Measurements from ENCODE around the gene LEMD1. TPM values are rescaled to one million over a fixed set of nuclear protein-coding genes. Genes with fewer than 3 reads are reported as not detected.
A peak's percentile ranks its signal among the peaks of the same experiment; 100 is the strongest.
"Not testable (repeated sequence)": the region's sequence is repeated elsewhere in the genome, so short reads cannot be mapped to it uniquely, and the experiment has no call there.

Gene LEMD1
- total RNA-seq, 1 experiment from 2014 or later = 7.1 TPM

DNA sequence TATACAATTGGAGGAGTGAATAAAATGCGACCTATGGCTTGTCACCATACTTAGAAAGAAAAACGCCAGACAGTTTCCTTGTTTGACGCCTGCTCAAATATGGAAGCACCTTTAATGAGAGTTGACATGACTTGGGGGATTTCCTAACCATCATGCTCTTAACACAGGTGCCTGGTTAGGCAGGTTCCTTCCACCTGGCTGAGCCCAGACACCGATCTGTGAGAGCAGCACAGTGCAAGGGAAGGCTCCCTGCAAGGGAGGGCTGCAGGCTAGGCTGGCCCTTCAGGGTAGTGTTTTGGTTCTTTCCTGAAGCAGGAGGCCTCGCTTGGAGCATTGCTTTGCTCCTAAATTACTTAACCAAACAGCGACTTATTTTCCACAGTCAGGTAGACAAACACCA is 40.6 kb downstream of the LEMD1 start:
- no peak for DNase-seq (ENCODE audit: low spot score)

DNA sequence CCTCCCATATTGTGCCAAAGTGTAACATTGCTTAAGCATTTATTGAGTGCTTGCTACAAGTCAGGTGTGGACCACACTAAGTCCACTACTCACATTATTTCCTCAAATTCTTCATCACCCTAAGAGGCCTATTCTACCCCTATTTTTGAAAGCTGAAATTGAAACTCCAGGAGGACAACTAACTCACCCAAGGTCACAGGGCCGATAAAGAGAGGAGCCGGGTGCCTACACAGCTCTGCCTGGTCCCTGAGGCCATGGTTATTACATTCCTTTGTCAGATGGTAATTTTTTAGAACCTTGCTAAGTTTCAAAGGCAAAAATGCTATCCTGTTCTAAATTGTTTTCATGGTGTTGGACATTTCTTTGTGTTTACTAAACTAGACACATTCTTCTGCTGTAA is 41.0 kb downstream of the LEMD1 start:
- no peak for DNase-seq (ENCODE audit: low spot score)

DNA sequence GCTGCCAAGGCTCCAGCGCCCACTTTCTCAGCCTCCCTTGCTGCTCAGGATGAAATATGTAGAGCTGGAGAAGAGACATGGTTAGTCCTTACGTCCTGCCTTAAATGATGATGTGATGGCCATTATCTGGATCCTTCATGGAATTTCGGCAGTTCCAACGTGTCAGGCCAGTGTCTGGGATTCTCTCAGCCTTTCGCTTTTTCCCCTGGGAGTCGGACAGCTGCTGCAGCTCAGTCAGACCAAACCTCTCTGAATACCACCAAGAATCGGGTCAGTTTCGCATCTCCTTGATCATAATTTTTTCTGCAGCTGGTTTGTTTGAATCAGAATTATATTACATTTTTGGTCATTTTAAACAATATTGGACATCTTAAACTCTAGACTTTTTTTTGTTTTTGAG is 42.8 kb downstream of the LEMD1 start:
- DNase-seq (ENCODE audit: low spot score) = no peak

DNA sequence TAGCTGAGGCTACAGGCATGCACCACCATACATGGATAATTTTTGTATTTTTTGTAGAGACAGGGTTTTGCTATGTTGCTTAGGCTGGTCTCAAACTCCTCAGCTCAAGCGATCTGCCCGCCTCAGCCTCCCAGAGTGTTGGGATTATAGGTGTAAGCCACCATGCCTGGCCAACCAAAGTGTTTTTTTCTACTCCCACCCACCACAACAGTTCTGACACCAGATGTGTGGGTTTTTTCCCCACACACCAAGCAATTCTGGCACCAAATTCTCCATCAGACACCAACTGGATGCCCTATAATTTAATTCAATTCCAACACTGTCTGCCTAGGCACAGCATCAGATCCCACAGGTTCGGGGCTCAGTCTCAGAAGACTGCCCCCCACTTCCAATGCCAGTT is 44.5 kb downstream of the LEMD1 start:
- DNase-seq (ENCODE audit: low spot score) = no peak

DNA sequence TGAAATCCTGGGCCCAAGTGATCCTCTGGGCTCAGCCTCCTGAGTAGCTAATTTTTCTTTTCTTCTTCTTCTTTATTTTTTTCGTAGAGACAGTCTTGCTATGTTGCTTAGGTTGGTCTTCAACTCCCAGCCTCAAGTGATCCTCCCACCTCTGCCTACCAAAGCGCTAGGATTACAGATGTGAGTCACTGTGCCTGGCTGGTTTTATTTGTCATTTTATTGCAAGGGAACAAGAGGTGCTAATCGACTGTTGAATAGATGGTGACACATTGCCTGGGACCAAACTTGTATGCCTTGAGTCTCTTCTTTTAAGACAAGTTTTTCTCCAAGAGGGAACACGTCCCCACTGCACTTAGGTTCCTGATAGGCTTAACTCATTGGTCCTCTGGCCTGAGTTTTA is 45.1 kb downstream of the LEMD1 start:
- DNase-seq (ENCODE audit: low spot score) = no peak

DNA sequence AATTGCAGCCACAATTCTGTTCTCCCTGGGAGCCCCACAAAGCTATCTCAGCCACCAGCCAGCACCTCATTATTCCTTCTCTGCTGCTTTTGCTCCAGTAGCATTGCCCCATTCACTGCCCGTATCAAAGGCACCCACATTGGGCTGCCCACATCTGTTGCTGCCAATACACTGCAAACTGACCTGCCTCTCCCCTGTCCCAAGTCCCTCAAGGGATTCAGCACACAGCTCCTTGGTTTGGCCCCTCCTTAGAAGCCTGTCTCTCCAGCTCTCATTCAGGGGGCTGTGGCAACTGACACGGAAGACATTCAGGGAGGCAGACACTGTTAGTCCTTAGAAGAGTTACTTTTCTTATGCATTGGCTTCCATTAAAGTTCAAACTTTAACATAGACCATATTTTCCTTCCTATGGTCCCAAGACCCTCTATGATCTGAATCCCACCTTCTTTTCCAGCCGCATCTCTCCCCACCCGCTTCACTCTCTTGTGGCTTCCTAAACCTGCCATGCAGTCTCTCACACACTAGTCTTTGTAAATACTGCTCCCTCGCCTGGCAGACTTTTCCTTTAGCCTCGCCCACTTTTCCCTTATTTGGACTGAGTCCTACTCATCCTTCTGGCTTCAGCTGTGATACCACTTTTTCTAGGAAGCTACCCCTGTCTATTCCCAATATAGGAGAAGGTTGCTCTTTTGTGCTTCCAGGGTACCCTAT is 45.9 kb downstream of the LEMD1 start:
- peak; percentile 43 for DNase-seq (ENCODE audit: low spot score)

DNA sequence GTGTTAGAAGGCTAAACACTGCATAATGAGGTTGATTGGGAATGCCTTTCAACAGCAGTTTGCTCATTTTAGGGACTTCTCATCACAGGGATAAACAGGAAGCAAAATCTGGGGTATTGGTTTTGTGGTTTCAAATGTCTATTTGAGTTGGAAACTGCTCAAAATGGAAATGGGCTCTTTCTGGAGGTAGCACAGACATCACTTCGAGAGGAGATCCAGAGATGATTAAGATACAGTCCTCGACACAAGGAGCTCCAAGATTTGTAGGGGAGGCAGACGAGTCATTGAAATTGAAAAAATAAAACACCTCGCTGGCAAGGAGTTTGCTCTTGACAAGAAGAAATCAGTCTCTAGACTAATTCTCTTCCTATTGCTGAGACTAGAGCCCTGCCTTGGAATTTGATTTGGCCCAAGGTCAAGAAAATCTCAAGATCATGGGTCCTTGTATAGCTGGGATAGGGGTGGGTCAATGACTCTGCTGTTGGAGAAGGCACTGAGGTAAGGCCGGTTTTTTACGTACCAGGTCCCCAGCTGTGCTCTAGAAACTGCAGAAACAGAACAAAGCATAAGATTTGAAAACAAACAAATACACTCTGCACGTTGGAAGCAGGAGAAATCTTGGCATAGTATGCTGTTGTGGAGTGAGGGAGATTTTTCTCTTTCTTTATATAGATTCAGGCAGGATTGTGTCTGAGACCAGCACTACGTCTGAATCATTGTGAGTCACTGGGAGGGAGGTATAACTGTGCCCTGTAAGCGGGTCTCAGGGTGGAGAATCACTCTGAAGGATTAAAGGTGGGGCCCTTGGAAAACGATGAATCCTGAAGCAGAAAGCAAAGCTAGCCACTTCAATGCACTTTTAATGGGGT is 47.4 kb downstream of the LEMD1 start:
- DNase-seq (ENCODE audit: low spot score) = no peak

DNA sequence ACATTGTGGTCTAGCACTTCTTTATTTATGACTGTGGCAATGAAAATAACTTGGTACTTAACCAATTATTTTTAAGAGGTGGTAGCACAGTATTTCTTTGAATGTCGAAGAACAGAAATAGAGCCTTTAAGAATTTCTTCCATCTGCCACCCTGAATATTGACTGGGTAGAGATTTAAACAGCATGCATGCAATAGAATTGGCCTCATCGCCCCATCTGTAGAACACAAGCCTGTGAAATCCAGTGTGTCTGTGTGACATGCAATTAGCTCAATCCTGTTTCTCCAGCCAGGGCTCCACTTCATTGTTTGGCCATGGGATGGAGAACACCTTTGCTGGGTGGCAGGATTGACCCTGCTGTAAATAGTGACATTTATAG is 48.1 kb downstream of the LEMD1 start:
- no peak for DNase-seq (ENCODE audit: low spot score)

DNA sequence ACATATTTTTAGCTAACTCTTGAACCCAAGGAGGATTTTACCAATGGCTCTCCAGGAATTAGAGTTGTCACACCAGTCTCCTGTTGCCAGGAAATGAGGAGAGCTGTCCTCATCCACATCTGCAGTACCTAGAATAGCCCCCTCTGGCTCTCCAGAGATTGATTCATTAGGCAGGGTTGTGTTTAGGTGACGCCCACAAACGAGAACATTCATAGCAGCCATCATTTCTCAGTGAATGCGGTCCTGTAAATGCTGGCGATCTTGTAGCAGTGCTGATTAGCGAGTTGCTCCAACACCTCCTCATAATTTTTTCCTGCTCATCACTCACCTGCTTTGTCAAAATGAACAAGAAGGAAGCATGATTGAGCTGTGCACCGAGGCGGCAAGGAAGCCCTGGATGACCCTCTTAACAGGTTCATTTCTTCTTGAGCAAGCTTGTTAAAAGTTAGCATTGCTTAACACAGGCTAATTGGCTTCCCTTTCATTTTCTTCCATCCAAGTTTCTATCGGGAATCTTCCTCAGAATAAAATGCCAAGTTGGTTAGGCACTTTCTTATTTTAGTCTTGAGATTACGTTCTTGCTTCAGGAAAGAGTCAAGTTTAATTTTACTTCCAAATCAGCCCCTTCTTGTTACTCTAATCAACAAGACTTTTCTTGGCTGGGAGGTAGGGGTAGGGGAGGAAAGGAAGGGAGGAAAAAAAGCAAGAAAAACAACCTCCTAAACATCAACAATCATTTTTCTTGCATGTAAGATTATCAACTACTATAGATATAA is 48.6 kb downstream of the LEMD1 start:
- DNase-seq (ENCODE audit: low spot score) = no peak

DNA sequence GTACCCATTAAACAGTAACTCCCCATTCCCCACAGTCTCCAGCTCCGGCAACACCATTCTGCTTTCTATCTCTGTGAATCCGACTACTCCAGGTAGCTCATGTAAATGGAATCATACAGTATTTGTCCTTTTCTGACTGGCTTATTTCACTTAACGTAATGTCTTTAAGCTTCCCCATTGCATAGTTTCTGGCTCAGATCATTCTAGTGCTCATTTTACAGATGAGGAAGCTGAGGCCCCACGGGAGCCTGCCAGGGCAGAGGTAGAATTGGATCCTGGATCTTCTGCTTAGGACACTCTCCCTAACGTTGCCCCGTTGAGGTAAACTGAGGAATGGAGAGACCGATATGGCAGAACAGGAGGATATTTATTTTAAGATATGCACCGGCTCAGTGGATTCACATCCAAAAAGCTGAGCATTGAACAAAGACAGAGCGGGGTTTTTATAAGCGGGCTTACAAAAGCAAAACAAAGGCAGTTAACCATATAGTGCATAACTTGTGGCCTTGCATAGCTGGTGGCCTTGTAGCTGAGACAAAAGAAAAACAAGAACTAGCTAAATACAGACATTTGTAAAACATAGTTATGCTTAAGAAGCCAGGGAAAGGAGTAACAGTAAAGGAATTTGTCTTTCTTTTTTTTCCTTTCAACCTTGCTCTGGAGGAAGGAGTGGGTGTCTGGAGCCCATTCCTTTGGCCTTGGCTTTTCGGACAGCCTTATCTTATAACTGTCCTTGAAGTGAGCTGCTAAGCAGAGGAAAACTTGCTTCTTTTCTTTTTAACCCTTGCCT is 49.8 kb downstream of the LEMD1 start:
- no peak for DNase-seq (ENCODE audit: low spot score)

DNA sequence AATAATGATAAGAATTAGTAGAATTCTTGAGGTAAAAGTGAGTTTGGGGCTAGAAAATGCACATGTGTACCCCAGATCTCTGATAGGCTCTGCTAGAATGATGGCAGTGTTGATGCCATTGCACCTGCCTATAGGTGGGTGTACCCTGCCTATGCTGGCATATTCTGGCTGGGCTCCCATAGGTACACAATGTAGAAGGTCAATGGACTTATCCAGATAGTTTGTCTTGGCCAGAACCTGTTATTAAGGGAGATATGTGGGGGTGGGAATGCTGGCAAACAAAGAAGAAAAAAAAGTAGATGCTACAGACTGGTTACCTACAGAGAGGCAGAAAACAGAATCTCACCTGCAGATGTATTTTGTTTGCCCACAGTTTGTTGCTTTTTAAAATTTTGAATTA is 51.1 kb downstream of the LEMD1 start:
- no peak for DNase-seq (ENCODE audit: low spot score)

DNA sequence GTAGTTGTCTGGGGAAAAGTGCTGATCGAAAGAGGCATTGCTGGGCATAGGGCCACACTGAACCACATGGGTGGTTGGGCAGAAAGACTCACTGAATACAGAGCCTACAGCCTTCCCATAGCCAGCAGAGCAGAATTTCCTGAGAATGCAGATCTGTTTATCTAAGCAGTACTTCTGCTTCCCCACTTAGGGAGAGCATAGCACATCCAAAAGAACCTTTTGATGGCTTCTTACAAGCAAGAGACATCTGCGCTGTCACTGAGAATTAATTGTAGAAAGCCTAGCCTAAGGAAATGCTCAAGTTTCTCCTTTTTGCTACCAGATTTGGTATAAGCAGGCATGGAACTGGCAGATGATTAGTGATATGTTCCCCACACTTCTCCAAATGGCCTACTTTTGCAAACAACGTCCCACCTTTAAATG is 52.1 kb downstream of the LEMD1 start:
- DNase-seq (ENCODE audit: low spot score) = no peak

DNA sequence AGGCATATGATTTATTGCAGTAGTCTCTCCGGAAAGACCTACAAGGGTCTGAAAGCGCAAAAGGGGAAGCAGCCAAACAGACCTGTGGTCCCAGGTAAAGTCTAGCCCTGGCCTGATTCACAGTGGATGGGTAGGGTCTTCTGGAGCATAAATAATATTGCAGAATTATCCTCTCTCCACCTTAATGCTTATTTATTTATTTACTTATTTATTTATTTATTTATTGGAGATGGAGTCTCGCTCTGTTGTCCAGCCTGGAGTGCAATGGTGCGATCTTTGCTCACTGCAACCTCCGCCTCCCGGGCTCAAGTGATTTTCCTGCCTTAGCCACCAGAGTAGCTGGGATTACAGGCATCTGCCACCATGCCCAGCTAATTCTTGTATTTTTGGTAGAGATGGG is 53.4 kb downstream of the LEMD1 start:
- DNase-seq (ENCODE audit: low spot score) = no peak

DNA sequence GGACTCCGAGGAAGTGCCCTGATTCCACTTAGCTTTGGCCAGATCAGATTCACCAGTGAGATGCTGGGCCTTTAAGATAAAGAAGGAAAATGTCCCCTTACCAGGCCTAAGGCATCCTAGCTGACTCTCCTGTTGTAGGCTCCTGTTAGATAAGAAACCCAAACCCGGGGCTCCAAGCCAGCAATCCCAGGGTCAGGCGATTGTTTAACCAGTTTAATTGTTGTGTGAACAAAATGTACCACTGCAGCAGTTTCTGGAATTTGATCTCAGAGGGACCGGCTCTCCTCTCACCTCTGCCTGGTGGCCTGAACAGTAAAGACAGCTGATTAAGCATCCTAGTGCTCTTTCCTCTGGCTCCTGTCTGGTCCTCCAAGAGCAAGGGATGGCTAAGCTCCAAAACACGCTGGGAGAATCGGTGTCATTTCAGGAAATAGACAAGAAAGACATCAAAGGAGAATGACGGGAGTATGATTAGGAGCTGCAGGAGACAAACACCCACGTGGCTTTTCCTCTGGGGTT is 55.9 kb downstream of the LEMD1 start:
- DNase-seq (ENCODE audit: low spot score) = no peak

DNA sequence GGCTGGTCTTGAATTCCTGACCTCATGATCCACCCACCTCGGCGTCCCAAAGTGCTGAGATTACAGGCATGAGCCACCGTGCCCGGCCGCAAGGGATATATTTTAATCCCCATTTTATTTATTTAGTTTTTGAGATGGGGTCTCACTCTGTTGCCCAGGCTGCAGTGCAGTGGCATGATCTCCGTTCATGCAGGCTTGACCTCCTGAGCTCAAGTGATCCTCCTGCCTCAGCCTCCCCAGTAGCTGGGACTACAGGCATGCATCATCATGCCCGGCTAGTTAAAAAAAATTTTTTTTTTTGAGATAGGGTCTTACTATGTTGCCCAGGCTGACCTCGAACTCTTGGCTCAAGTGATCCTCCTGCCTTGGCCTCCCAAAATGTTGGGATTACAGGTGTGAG is 56.8 kb downstream of the LEMD1 start:
- not testable (repeated sequence) for DNase-seq (ENCODE audit: low spot score)

DNA sequence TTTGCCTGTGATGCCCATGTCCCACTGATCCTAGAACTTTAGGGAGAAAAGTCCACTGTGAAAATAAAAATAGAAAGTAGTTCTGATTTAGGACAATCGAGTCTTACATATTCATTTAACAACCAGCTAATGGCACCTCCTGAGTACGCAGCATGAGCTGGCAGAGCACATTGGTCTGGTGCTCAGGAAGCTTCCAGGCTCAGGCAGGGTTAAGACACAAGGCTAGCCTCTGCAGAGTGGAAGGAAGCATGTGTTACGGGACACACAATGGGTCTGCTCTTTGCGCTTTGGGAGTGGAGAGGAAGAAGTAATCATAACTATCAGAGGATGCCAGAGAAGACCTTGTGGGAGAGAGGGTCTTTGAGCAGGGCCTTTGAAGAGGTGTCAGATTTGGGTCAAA is 61.0 kb downstream of the LEMD1 start:
- DNase-seq (ENCODE audit: low spot score) = no peak

DNA sequence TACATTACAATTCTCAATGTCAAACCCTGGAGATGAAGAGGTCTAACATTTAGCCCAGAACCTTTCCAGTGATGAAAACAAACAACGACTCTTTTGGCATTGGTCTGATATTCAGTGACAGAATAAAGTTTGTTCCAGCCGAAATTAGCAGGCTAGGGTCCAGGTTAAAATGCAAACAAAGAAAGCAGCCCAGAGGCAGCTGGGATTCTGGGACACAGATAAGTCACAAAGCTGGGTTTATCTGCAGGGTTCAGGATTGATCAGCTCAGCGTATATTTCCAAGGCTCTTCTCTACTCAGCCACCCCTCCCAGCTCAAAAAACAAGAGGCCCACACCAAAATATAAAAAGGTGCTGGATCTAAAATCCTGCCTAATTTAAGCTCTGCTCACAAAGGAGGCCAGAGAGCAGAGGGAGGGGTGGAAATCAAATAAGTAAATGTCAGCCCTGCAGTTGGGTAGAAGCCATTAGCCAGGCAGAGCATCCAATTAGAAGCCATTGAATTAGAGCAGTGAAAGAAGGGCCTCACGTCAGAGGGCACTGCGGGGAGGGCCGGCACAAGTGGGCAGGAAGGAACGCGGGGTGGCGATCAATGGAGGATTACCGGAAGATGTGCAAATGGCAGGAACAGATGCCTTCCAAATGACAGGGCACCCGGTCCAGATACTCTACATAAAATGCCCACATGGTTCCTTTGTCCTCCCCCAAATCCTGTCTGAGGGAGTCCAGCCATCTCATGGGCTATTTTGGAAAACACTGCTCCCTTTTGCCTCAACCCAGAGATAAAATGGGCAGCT is 61.9 kb downstream of the LEMD1 start:
- no peak for DNase-seq (ENCODE audit: low spot score)

DNA sequence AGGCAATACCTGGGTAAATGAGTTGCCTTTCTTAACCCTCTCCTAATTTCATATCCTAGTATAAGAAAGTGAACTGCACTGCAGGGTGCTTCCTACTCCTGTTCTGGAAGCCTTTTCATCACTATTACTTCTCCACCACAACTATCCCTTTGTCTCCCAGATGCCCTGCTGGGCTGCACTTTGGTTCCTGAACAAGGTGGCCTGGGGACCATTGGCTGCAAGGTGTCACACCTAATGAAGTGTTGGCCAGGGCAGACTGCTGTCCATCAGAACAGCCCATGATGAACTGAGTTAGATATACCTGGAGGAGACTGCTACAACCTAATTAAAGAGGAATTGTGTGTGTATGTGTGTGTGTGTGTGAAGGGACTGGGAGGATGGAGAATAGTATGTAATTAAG is 63.3 kb downstream of the LEMD1 start:
- DNase-seq (ENCODE audit: low spot score) = no peak

DNA sequence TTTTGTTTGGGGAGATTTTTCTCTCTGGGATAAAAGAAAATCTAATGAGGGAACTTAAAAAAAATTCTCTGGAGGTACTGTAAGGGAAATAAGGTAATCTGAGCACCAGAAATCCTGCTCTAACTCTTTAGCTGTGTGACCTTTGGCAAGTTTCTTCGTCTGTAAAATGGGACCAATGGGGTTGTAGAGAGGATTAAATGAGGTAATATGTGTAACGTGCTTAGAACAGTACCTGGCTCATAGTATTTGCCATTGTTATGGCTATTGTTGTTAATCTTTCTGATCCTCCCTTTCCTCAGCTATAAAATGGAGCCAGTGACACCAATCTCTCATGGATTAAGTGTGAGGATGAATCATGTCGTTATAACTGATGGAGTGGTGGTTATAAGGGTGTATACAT is 64.3 kb downstream of the LEMD1 start:
- DNase-seq (ENCODE audit: low spot score) = no peak

DNA sequence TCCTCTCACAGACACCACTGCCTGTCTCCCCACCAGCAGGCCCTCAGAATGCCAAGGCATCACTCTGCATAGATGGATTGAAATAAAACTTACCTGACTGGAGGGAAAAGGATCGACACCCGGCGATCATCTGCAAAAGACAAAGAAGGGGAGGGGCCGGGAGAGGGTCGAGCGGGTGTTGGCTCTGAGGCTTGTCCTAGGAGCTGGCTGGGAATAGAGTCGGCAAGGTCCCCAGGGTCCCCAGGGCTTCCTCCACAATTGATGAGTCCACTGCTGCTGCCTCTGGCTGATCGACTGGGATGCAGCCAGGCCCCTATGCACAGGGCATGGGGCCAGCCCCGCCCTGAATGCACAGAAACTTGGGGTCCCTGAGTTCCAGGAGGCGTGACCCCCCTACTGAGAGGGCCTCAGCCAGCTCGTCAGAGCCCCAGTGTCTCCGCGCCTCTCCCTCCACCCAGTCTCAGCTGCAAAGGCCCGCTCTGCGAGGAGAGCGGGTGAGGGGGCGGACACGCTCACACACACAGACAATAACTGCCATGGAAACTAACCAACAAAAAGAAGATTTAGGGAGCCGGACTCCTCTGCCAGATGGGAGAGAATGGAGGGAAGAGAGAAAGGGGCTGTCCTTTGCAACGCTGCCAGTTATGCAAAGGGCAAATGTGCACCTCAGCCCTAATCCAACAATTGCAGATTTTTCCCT is 65.3 kb downstream of the LEMD1 start, which contains the start of gene KLHDC8A:
TSS of gene KLHDC8A (minus strand) at position 483 of the 700 bp plus-strand sequence. CDS start 13,318 bp downstream, outside the sequence.
- no peak for DNase-seq (ENCODE audit: low spot score)
